ENCODE data around the gene NMRK1. TPM values are rescaled to one million over a fixed set of nuclear protein-coding genes. Genes with fewer than 3 reads are reported as not detected.

Gene NMRK1
- total and polyA plus RNA-seq, 2 donors (not counting 3 experiments of a cell fraction or from before 2014, with no cell fraction given) = 24.3 to 32.6 TPM

- peaks cover 68% of the 10 kb centered on the region for H3K79me2 ChIP-seq (ENCODE audit: control insufficient read depth, insufficient read depth, low read length)
- intact Hi-C loops (cut with micrococcal nuclease) (loop anchor here (5.0 kb wide), 2 partner anchors 82 to 1352 kb away; partner anchors contain the start of gene GCNT1), dilution Hi-C loops (cut with MboI; ENCODE audit: extremely low pct_ligation_motif_present, low sequenced_read_pairs) (no loop called here)
- no peaks in the 10 kb centered on the region for H3K9me3 ChIP-seq (replicated peaks; ENCODE audit: control insufficient read depth, insufficient read depth, low read length)
- TF ChIP-seq POLR2A (IDR thresholded peaks at IDR 0.05; ENCODE audit: low read depth, low read length) = no peak
- no peak for TF ChIP-seq EZH2 (IDR thresholded peaks at IDR 0.05; ENCODE audit: borderline replicate concordance, low read depth, low read length, severe bottlenecking)
- TF ChIP-seq, protein P1, sequence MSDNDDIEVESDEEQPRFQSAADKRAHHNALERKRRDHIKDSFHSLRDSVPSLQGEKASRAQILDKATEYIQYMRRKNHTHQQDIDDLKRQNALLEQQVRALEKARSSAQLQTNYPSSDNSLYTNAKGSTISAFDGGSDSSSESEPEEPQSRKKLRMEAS (IDR thresholded peaks at IDR 0.05; ENCODE audit: insufficient read depth, insufficient read length) = no peak
- no peak overlapping the region for H3K9ac ChIP-seq (replicated peaks; ENCODE audit: extremely low read depth, insufficient read depth, low read length)
- no TSS peak for BruUV-seq (replicated peaks)
- H3K9me1 ChIP-seq (replicated peaks; ENCODE audit: control insufficient read depth, extremely low read depth, insufficient read depth, low read length) = no peaks in the 10 kb centered on the region
- H3K4me2 ChIP-seq (ENCODE audit: insufficient read depth, low read length) = no peak overlapping the region
- H3K36me3 ChIP-seq (ENCODE audit: control insufficient read depth in 2 of 2, extremely low read depth in 1 of 2, insufficient read depth in 2 of 2, low read length in 2 of 2) = no peaks in the 10 kb centered on the region
- no peaks in the 10 kb centered on the region for H4K20me1 ChIP-seq (replicated peaks; ENCODE audit: control insufficient read depth, extremely low read depth, insufficient read depth, low read length)
- no peak overlapping the region for H2AFZ ChIP-seq (ENCODE audit: low read depth, low read length)
- H3K27me3 ChIP-seq (ENCODE audit: control insufficient read depth in 2 of 2, insufficient read depth in 2 of 2, low read length in 2 of 2) = no peaks in the 10 kb centered on the region
- no peak overlapping the region for H3K4me3 ChIP-seq (replicated peaks in 1 of 3; ENCODE audit: insufficient read depth in 1 of 3, low read depth in 1 of 3, low read length in 3 of 3)
- peaks cover 24% of the 10 kb centered on the region for H3K4me1 ChIP-seq (ENCODE audit: control insufficient read depth, extremely low read depth, insufficient read depth, low read length)
- no peak for DNase-seq (ENCODE audit: low read depth, low spot score)
- CTCF ChIA-PET = interaction anchor here (1.0 to 1.2 kb wide), 3 partner anchors 13 to 80 kb away, joined by 3 to 6 read pairs (median 3); partner anchors contain the start of genes NMRK1 and OSTF1
- POLR2A ChIA-PET = no interaction called here
- no peak overlapping the region for H3K27ac ChIP-seq (ENCODE audit: insufficient read depth, low read depth, low read length)
- FAIRE-seq = no peak
Measured at GRCh38 chr9:75105019-75105540, 17.1 kb upstream of the NMRK1 start.

DNA sequence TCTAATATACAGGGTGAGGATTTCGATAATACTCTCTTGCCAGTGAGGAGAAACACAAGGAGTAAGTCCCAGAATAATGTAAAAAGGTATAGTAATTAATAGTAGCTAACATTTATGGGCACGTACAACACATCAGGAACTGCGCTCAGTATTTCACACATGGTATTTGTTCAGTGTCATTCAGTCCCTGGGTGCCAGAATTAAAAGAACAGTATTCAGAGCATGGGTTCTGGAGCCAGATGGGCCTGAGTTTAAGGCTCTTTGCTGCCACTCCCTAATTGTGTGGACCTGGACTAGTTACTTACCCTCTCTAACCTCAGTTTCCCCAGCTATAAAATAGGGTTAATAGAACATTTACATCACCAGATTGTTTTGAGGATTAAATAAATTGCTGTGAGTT is 16.7 kb upstream of the NMRK1 start:
- CTCF ChIA-PET = interaction anchor here (1.2 to 2.1 kb wide), 2 partner anchors 13 kb away, joined by 6 to 8 read pairs; no protein-coding TSS in a partner anchor
- H4K20me1 ChIP-seq (replicated peaks; ENCODE audit: control insufficient read depth, extremely low read depth, insufficient read depth, low read length) = no peaks in the 10 kb centered on the region
- TF ChIP-seq MYC (IDR thresholded peaks at IDR 0.05; ENCODE audit: low read depth, low read length) (no peak), GATA2 (IDR thresholded peaks at IDR 0.05; ENCODE audit: insufficient read depth, insufficient read length, low read depth, low read length) (no peak), FOS (IDR thresholded peaks at IDR 0.05; ENCODE audit: borderline replicate concordance, insufficient read depth, low read length) (no peak), EZH2 (IDR thresholded peaks at IDR 0.05; ENCODE audit: borderline replicate concordance, low read depth, low read length, severe bottlenecking) (no peak)
- H3K9me1 ChIP-seq (replicated peaks; ENCODE audit: control insufficient read depth, extremely low read depth, insufficient read depth, low read length) = no peaks in the 10 kb centered on the region
- H3K9me3 ChIP-seq (replicated peaks; ENCODE audit: control insufficient read depth, insufficient read depth, low read length) = no peaks in the 10 kb centered on the region
- H2AFZ ChIP-seq (ENCODE audit: low read depth, low read length) = no peak overlapping the region
- POLR2A ChIA-PET = no interaction called here
- FAIRE-seq = no peak
- no peak overlapping the region for H3K4me3 ChIP-seq (replicated peaks in 1 of 3; ENCODE audit: insufficient read depth in 1 of 3, low read depth in 1 of 3, low read length in 3 of 3)
- H3K27me3 ChIP-seq (ENCODE audit: control insufficient read depth in 2 of 2, insufficient read depth in 2 of 2, low read length in 2 of 2) = no peaks in the 10 kb centered on the region
- H3K9ac ChIP-seq (replicated peaks; ENCODE audit: extremely low read depth, insufficient read depth, low read length) = no peak overlapping the region
- no TSS peak for BruUV-seq (replicated peaks)
- dilution Hi-C loops (cut with MboI; ENCODE audit: extremely low pct_ligation_motif_present, low sequenced_read_pairs) (no loop called here), intact Hi-C loops (cut with micrococcal nuclease) (loop anchor here (5.0 kb wide), 2 partner anchors 83 to 1353 kb away; partner anchors contain the start of gene GCNT1)
- H3K27ac ChIP-seq (ENCODE audit: insufficient read depth, low read depth, low read length) = no peak overlapping the region
- H3K4me2 ChIP-seq (ENCODE audit: insufficient read depth, low read length) = no peak overlapping the region
- DNase-seq (ENCODE audit: low read depth, low spot score) = no peak
- H3K36me3 ChIP-seq (ENCODE audit: control insufficient read depth in 2 of 2, extremely low read depth in 1 of 2, insufficient read depth in 2 of 2, low read length in 2 of 2) = no peaks in the 10 kb centered on the region
- H3K4me1 ChIP-seq (ENCODE audit: control insufficient read depth, extremely low read depth, insufficient read depth, low read length) = peaks cover 19% of the 10 kb centered on the region
- H3K79me2 ChIP-seq (ENCODE audit: control insufficient read depth, insufficient read depth, low read length) = peaks cover 68% of the 10 kb centered on the region

Data from endothelial cell of umbilical vein (primary cell).